Endodermal cell (in vitro differentiated cells): ENCODE results near the gene NFKB1. TPM values are rescaled to one million over a fixed set of nuclear protein-coding genes. Genes with fewer than 3 reads are reported as not detected.

Experiments used
- DNase-seq: peaks from one replicate; pipeline ENCODE4 v3.0.0-alpha.2; 2017
- H3K27ac ChIP-seq: 2 replicates; pipeline ENCODE4 v1.5.1; 2013; ENCODE audit warnings: mild to moderate bottlenecking, low read depth, low read length, moderate library complexity
- H3K27me3 ChIP-seq: 2 replicates; pipeline ENCODE4 v1.6.1; 2013; ENCODE audit warnings: mild to moderate bottlenecking, low read length, moderate library complexity; ENCODE audit not compliant: insufficient read depth, control insufficient read depth, poor library complexity, severe bottlenecking
- H3K36me3 ChIP-seq: 2 replicates; pipeline ENCODE4 v1.7.0; 2013; ENCODE audit warnings: mild to moderate bottlenecking, low read length, moderate library complexity; ENCODE audit not compliant: control insufficient read depth, insufficient read depth
- H3K4me1 ChIP-seq: one replicate; pipeline ENCODE4 v1.7.0; 2013; ENCODE audit warnings: low read length; ENCODE audit not compliant: control insufficient read depth, insufficient read depth
- H3K4me3 ChIP-seq: 2 replicates; pipeline ENCODE4 v1.5.1; 2013; ENCODE audit warnings: mild to moderate bottlenecking, low read length, moderate library complexity
- H3K9ac ChIP-seq: 2 replicates; pipeline ENCODE4 v1.6.1; 2013; ENCODE audit warnings: mild to moderate bottlenecking, low read length, moderate library complexity; ENCODE audit not compliant: poor library complexity, severe bottlenecking; ENCODE audit errors: extremely low read depth
- H3K9me3 ChIP-seq: 2 replicates; pipeline ENCODE4 v1.6.1; 2013; ENCODE audit warnings: mild to moderate bottlenecking, low read length, moderate library complexity; ENCODE audit not compliant: control insufficient read depth
- H3K27ac Mint-ChIP-seq: 2 replicates; pipeline ENCODE4 v1.8.0; 2020; ENCODE audit warnings: mixed read lengths
- H3K27me3 Mint-ChIP-seq: 2 replicates; pipeline ENCODE4 v1.8.0; 2021; ENCODE audit warnings: mild to moderate bottlenecking, mixed read lengths; ENCODE audit not compliant: insufficient read depth
- H3K36me3 Mint-ChIP-seq: 2 replicates; pipeline ENCODE4 v1.8.0; 2020; ENCODE audit warnings: low read depth, mixed read lengths
- H3K4me1 Mint-ChIP-seq: 2 replicates; pipeline ENCODE4 v1.8.0; 2020; ENCODE audit warnings: mixed read lengths
- H3K4me3 Mint-ChIP-seq: 2 replicates; pipeline ENCODE4 v1.8.0; 2020; ENCODE audit warnings: mild to moderate bottlenecking, moderate library complexity, mixed read lengths
- H3K9me3 Mint-ChIP-seq: 2 replicates; pipeline ENCODE4 v1.8.0; 2020; ENCODE audit warnings: mild to moderate bottlenecking, mixed read lengths
- WGBS, 2 experiments: methylation state at CpG; one replicate each; pipeline versions ENCODE4 v1.1.5 to v1.1.7; 2013; ENCODE audit warnings: missing lambda C conversion rate in 2 of 2, mixed read lengths in 1 of 2; ENCODE audit not compliant: insufficient coverage in 1 of 2, insufficient read length in 1 of 2; 5-methylcytosine and 5-hydroxymethylcytosine counted together
- total RNA-seq, 2 donors: library from RNA; stranded (reverse); fragmentation: NEBNext Ultra II Directional in 1 of 2; extraction: Animal tissue kit (Norgen Biotek cat#: 25700) in 1 of 2; gene quantifications; 2 replicates in 1 of 2; 3 replicates in 1 of 2; pipeline ENCODE4 v1.2.1, GENCODE V29; 2021
- TF ChIP-seq, protein P1 (sequence below): fragments of 200-600 bp; sonication (generic); conservative IDR thresholded peaks from 2 replicates; pipeline ENCODE4 v1.5.0; 2021; ENCODE audit warnings: antibody characterized with exemption, mild to moderate bottlenecking

Gene NFKB1
- total RNA-seq, 2 donors from 2014 or later: 4.4 to 5.6 TPM

DNA sequence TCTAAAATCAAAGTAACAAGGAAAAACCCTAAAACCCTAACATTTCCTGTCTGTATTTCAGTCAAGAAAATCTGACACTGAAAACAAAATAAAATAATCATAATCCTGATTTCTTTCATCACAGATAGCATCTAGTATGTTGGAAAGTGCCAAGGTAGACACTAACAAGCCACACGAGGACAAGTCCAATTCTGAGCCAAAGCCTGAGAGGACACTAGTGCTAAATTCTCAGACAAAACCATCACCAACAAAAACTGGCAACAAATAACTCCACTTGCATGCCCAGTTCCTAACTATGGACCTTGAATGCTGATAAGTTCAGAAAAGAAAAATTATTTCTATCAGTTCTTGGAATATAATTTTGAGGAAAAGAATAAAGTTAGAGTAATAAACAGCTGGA is 146.0 kb downstream of the NFKB1 start:
- WGBS, 2 experiments: 95% methylated on average over 1 of the region's 1 CpG; no CpG with 5 or more reads in 1 of the 2 experiments
- TF ChIP-seq, protein P1, sequence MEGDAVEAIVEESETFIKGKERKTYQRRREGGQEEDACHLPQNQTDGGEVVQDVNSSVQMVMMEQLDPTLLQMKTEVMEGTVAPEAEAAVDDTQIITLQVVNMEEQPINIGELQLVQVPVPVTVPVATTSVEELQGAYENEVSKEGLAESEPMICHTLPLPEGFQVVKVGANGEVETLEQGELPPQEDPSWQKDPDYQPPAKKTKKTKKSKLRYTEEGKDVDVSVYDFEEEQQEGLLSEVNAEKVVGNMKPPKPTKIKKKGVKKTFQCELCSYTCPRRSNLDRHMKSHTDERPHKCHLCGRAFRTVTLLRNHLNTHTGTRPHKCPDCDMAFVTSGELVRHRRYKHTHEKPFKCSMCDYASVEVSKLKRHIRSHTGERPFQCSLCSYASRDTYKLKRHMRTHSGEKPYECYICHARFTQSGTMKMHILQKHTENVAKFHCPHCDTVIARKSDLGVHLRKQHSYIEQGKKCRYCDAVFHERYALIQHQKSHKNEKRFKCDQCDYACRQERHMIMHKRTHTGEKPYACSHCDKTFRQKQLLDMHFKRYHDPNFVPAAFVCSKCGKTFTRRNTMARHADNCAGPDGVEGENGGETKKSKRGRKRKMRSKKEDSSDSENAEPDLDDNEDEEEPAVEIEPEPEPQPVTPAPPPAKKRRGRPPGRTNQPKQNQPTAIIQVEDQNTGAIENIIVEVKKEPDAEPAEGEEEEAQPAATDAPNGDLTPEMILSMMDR: no peak
- Histone ChIP-seq H3K9me3 (no peaks in the 10 kb centered on the region), H3K4me1 (no peaks in the 10 kb centered on the region), H3K4me3 (no peak overlapping the region), H3K36me3 (peaks cover 16% of the 10 kb centered on the region), H3K9ac (no peak overlapping the region), H3K27ac (no peak overlapping the region), H3K27me3 (no peaks in the 10 kb centered on the region)
- Mint-ChIP-seq H3K36me3 (peaks cover 15% of the 10 kb centered on the region), H3K4me3 (no peak overlapping the region), H3K9me3 (no peaks in the 10 kb centered on the region), H3K27ac (no peak overlapping the region), H3K4me1 (no peaks in the 10 kb centered on the region), H3K27me3 (no peaks in the 10 kb centered on the region)
- no peak for DNase-seq

DNA sequence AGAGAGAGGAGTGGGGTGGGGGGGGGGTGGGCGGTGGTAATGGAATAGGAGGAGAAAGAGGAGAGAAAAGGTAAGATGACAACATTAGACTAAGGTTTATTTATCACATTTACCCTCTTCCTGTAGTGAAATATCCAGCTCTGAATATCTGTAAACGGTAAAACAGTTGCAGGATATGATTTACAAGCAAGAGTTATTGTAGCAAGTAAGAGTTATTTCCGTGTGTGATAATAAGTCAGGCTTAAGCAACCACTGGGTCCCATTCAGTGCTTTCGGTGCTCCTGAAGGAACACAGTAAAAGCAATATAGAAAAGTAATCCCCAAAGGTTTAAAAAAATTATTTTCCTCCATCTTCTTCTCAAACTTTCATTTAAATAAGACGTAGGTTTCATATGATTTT is 156.0 kb downstream of the NFKB1 start:
- Mint-ChIP-seq H3K27me3 (no peaks in the 10 kb centered on the region), H3K9me3 (no peaks in the 10 kb centered on the region), H3K4me1 (no peaks in the 10 kb centered on the region), H3K36me3 (peaks cover 2% of the 10 kb centered on the region), H3K27ac (no peak overlapping the region), H3K4me3 (no peak overlapping the region)
- no peak overlapping the region for H3K27ac ChIP-seq
- H3K4me1 ChIP-seq: no peaks in the 10 kb centered on the region
- H3K9ac ChIP-seq: no peak overlapping the region
- DNase-seq: no peak
- no peaks in the 10 kb centered on the region for H3K27me3 ChIP-seq
- TF ChIP-seq, protein P1: no peak
- 85 to 91% methylated on average over 3 to 4 of the region's 5 CpGs for WGBS, 2 experiments
- H3K36me3 ChIP-seq: no peaks in the 10 kb centered on the region
- no peak overlapping the region for H3K4me3 ChIP-seq
- H3K9me3 ChIP-seq: no peaks in the 10 kb centered on the region

DNA sequence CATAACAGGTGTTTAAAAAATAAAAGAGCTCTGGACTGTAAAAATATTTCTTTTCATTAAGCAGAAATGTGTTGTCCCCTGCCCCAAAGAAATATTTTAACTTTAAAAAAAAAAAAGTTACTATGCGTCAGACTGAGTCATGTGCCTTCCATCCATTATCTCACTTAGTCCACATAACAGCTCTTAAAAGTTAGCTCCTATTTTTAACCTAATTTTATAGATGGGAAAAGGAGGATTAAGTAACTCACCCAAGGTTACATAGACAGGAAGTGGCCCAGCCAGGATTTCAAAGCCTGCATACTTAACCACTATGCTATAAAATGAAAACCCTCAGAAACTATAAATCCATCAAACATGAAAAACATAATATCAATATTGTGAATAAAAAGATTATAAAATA is 161.9 kb downstream of the NFKB1 start:
- Mint-ChIP-seq H3K4me1 (no peaks in the 10 kb centered on the region), H3K4me3 (no peak overlapping the region), H3K27ac (no peak overlapping the region), H3K9me3 (no peaks in the 10 kb centered on the region), H3K36me3 (peaks cover 15% of the 10 kb centered on the region), H3K27me3 (no peaks in the 10 kb centered on the region)
- peaks cover 6% of the 10 kb centered on the region for H3K36me3 ChIP-seq
- DNase-seq: no peak
- H3K4me1 ChIP-seq: no peaks in the 10 kb centered on the region
- no peaks in the 10 kb centered on the region for H3K27me3 ChIP-seq
- H3K9me3 ChIP-seq: no peaks in the 10 kb centered on the region
- TF ChIP-seq, protein P1: no peak
- H3K27ac ChIP-seq: no peak overlapping the region
- H3K4me3 ChIP-seq: no peak overlapping the region
- no peak overlapping the region for H3K9ac ChIP-seq
- WGBS, 2 experiments: 92% methylated on average over 1 of the region's 1 CpG; no CpG with 5 or more reads in 1 of the 2 experiments
